ENCODE results near the gene DCLRE1C.
"Not testable (repeated sequence)": the region's sequence is repeated elsewhere in the genome, so short reads cannot be mapped to it uniquely, and the experiment has no call there.

The DCLRE1C gene

GRCh38 chr10:14911801-14912200 is 42.1 kb downstream of the DCLRE1C start:
- H3K4me3 ChIP-seq (ENCODE audit: low read depth, low read length) = no peak overlapping the region
- no peak for TF ChIP-seq CTCF (IDR thresholded peaks at IDR 0.05; ENCODE audit: low read depth, low read length)

GRCh38 chr10:14910953-14911352 is 42.9 kb downstream of the DCLRE1C start:
- no peak overlapping the region for H3K4me3 ChIP-seq (ENCODE audit: low read depth, low read length)
- no peak for TF ChIP-seq CTCF (IDR thresholded peaks at IDR 0.05; ENCODE audit: low read depth, low read length)

GRCh38 chr10:14909101-14909500 is 44.8 kb downstream of the DCLRE1C start:
- TF ChIP-seq CTCF (IDR thresholded peaks at IDR 0.05; ENCODE audit: low read depth, low read length) = no peak
- H3K4me3 ChIP-seq (ENCODE audit: low read depth, low read length) = no peak overlapping the region

GRCh38 chr10:14907591-14907990 is 46.3 kb downstream of the DCLRE1C start:
- not testable (repeated sequence) for H3K4me3 ChIP-seq (ENCODE audit: low read depth, low read length)

GRCh38 chr10:14906765-14907164 is 47.1 kb downstream of the DCLRE1C start:
- no peak overlapping the region for H3K4me3 ChIP-seq (ENCODE audit: low read depth, low read length)
- no peak for TF ChIP-seq CTCF (IDR thresholded peaks at IDR 0.05; ENCODE audit: low read depth, low read length)

- no peak for TF ChIP-seq CTCF (IDR thresholded peaks at IDR 0.05; ENCODE audit: low read depth, low read length)
- H3K4me3 ChIP-seq (ENCODE audit: low read depth, low read length) = no peak overlapping the region
Measured at GRCh38 chr10:14905890-14906289, 48.0 kb downstream of the DCLRE1C start.

GRCh38 chr10:14904864-14905263 is 49.0 kb downstream of the DCLRE1C start:
- H3K4me3 ChIP-seq (ENCODE audit: low read depth, low read length) = no peak overlapping the region
- TF ChIP-seq CTCF (IDR thresholded peaks at IDR 0.05; ENCODE audit: low read depth, low read length) = no peak

GRCh38 chr10:14904316-14904732 is 49.6 kb downstream of the DCLRE1C start:
- TF ChIP-seq CTCF (IDR thresholded peaks at IDR 0.05; ENCODE audit: low read depth, low read length) = peak; percentile 31; the same call in 1 of the 2 replicates
- H3K4me3 ChIP-seq (ENCODE audit: low read depth, low read length) = no peak overlapping the region

Data from WI38 (cell line).